Stomach (tissue), 4 donors: Measurements from ENCODE around the gene EIF5.

Experiments used
- POLR2A ChIP-seq, 4 donors: fragments of 450-650 bp; IDR thresholded peaks; one replicate each; pipeline ENCODE4 v1.6.1; 2016; ENCODE audit warnings: antibody characterized with exemption in 4 of 4, control low read depth in 2 of 4, mild to moderate bottlenecking in 1 of 4, moderate library complexity in 1 of 4
- POLR2AphosphoS5 ChIP-seq, 3 donors: sonication (generic); formaldehyde crosslinking; IDR thresholded peaks; one replicate each; pipeline ENCODE4 v1.6.1; 2016; ENCODE audit warnings: antibody characterized with exemption in 3 of 3
- TF ChIP-seq, protein P1 (sequence below), 7 experiments: fragments of 450-650 bp in 4 of 7; fragments of 200-600 bp in 3 of 7; sonication (generic) in 3 of 7; IDR thresholded peaks; one replicate each; pipeline ENCODE4 v1.5.1; 2016 to 2019; ENCODE audit warnings: antibody characterized with exemption in 7 of 7, control low read depth in 2 of 7, mild to moderate bottlenecking in 1 of 7

DNA sequence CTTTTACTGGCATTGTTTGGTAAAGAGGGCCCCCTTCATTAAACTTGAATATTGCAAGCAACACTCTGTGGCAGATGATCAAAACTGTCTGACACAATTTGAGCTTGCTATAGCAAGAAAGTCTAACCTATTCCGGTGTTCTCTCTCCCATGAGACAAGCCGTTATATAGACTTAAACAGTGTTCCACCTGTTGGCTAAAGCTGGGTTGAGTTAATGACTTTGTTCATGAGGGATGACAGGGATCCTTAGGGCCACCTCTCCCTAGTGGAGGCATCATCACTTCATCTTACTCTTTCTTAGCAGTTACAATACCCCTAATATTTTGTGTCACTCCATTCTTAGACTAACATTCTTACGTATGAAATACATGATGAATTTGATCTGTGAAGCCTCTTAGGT, 3.8 kb downstream of the EIF5 start:
- TF ChIP-seq, protein P1, sequence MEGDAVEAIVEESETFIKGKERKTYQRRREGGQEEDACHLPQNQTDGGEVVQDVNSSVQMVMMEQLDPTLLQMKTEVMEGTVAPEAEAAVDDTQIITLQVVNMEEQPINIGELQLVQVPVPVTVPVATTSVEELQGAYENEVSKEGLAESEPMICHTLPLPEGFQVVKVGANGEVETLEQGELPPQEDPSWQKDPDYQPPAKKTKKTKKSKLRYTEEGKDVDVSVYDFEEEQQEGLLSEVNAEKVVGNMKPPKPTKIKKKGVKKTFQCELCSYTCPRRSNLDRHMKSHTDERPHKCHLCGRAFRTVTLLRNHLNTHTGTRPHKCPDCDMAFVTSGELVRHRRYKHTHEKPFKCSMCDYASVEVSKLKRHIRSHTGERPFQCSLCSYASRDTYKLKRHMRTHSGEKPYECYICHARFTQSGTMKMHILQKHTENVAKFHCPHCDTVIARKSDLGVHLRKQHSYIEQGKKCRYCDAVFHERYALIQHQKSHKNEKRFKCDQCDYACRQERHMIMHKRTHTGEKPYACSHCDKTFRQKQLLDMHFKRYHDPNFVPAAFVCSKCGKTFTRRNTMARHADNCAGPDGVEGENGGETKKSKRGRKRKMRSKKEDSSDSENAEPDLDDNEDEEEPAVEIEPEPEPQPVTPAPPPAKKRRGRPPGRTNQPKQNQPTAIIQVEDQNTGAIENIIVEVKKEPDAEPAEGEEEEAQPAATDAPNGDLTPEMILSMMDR (IDR thresholded peaks at IDR 0.05), result no peak
- no peak for TF ChIP-seq POLR2AphosphoS5 (IDR thresholded peaks at IDR 0.05)
- no peak for TF ChIP-seq POLR2A (IDR thresholded peaks at IDR 0.05)
